Stimulated activated CD4-positive, alpha-beta T cell treated with anti-CD3 and anti-CD28 coated beads, TNF-alpha, amount 100 ng/mL, for 4 hours (primary cell): Measurements from ENCODE around the gene MGAT4D.
"Not testable (repeated sequence)": the region's sequence is repeated elsewhere in the genome, so short reads cannot be mapped to it uniquely, and the experiment has no call there.

ENCODE experiments used
- DNase-seq, 3 experiments: peaks; one replicate each; pipeline ENCODE4 v3.0.0-alpha.2; 2020; ENCODE audit warnings: low read depth in 3 of 3

The MGAT4D gene

GRCh38 chr4:140497747-140498636, at the start of gene MGAT4D:
MGAT4D (minus strand) TSS chr4:140498293; CDS start chr4:140498222, 71 bp downstream.
- no peak for DNase-seq

- DNase-seq: no peak
Observed at GRCh38 chr4:140533951-140534480, 35.9 kb upstream of the MGAT4D start.

- DNase-seq: no peak
Observed at GRCh38 chr4:140529434-140529833, 31.3 kb upstream of the MGAT4D start.

- DNase-seq: peak; percentile 90 to 94 (median 93)
Observed at GRCh38 chr4:140523857-140524742, 26.0 kb upstream of the MGAT4D start, which contains the start of gene ELMOD2. ELMOD2 (plus strand) TSS chr4:140524168; CDS start chr4:140525429, 1,261 bp downstream.

- DNase-seq: no peak
Observed at GRCh38 chr4:140523370-140523856, 25.3 kb upstream of the MGAT4D start.

GRCh38 chr4:140515423-140515822, 17.3 kb upstream of the MGAT4D start:
- DNase-seq: no peak

GRCh38 chr4:140513765-140514164, 15.7 kb upstream of the MGAT4D start:
- not testable (repeated sequence) for DNase-seq

- no peak for DNase-seq
Observed at GRCh38 chr4:140504261-140504660, 6.2 kb upstream of the MGAT4D start.

GRCh38 chr4:140499391-140499790, 1.3 kb upstream of the MGAT4D start:
- no peak for DNase-seq

- no peak for DNase-seq
Observed at GRCh38 chr4:140497405-140497746, 717 bp downstream of the MGAT4D start.

- DNase-seq: no peak
Observed at GRCh38 chr4:140485939-140486338, 12.2 kb downstream of the MGAT4D start.

GRCh38 chr4:140483445-140483844, 14.6 kb downstream of the MGAT4D start:
- no peak for DNase-seq

GRCh38 chr4:140472156-140472555, 25.9 kb downstream of the MGAT4D start:
- no peak for DNase-seq

GRCh38 chr4:140469791-140470733, 28.0 kb downstream of the MGAT4D start:
- DNase-seq: no peak

- no peak for DNase-seq
Observed at GRCh38 chr4:140466146-140466545, 31.9 kb downstream of the MGAT4D start.

- DNase-seq: no peak
Observed at GRCh38 chr4:140463614-140464013, 34.5 kb downstream of the MGAT4D start.

- DNase-seq: no peak
Observed at GRCh38 chr4:140463182-140463581, 34.9 kb downstream of the MGAT4D start.

GRCh38 chr4:140450352-140450751, 47.7 kb downstream of the MGAT4D start:
- no peak for DNase-seq

- no peak for DNase-seq
Observed at GRCh38 chr4:140448830-140449229, 49.3 kb downstream of the MGAT4D start.

- DNase-seq: no peak
Observed at GRCh38 chr4:140448162-140448561, 49.9 kb downstream of the MGAT4D start.

GRCh38 chr4:140444347-140444746, 53.7 kb downstream of the MGAT4D start:
- DNase-seq: not testable (repeated sequence)
